HUES64 (cell line): Measurements from ENCODE around the gene DPP6.
"Not testable (repeated sequence)": the region's sequence is repeated elsewhere in the genome, so short reads cannot be mapped to it uniquely, and the experiment has no call there.

Experiments
- H3K27ac ChIP-seq: 2 replicates; pipeline ENCODE4 v1.7.0; 2013; ENCODE audit warnings: low read depth, low read length, inconsistent platforms
- H3K27me3 ChIP-seq: 2 replicates; pipeline ENCODE4 v1.6.1; 2013; ENCODE audit warnings: mild to moderate bottlenecking, low read length; ENCODE audit not compliant: insufficient read depth
- H3K36me3 ChIP-seq: 2 replicates; pipeline ENCODE4 v1.6.1; 2013; ENCODE audit warnings: mild to moderate bottlenecking, low read length; ENCODE audit not compliant: insufficient read depth
- H3K4me1 ChIP-seq: 2 replicates; pipeline ENCODE4 v1.6.1; 2013; ENCODE audit warnings: mild to moderate bottlenecking, low read length, moderate library complexity; ENCODE audit not compliant: insufficient read depth
- H3K4me3 ChIP-seq: 2 replicates; pipeline ENCODE4 v1.5.1; 2013; ENCODE audit warnings: mild to moderate bottlenecking, low read length, moderate library complexity
- H3K9ac ChIP-seq: 2 replicates; pipeline ENCODE4 v1.6.1; 2013; ENCODE audit warnings: mild to moderate bottlenecking, low read depth, low read length
- H3K9me3 ChIP-seq: 2 replicates; pipeline ENCODE4 v1.6.1; 2013; ENCODE audit warnings: low read depth, low read length; ENCODE audit not compliant: insufficient read depth
- WGBS: fragments of 150-250, 120-280 bp; methylation state at CpG from one replicate; pipeline ENCODE4 v1.1.7; 2013; ENCODE audit warnings: missing lambda C conversion rate; 5-methylcytosine and 5-hydroxymethylcytosine counted together

DPP6 gene

DNA sequence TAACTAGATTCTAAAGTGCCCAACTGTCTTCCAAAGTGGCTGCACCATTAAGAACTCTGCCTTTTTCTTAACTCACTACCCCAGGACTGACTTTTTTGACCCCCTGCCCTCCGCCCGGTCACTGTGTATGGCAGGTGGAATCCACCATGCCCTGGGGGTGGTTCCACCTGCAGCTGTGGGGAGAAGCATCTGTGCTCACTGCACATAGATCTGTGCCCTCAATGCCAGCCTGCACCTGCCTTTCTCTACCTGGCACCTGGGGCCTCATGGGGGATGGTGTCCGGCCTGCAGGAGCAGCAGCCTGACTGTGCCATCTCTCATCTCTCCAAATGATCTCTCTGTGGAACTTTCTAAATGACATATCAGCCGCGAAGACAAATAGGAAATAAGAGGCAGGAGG, 597.2 kb downstream of the DPP6 start:
- Histone ChIP-seq H3K9me3 (no peaks in the 10 kb centered on the region), H3K4me3 (no peak overlapping the region), H3K4me1 (no peaks in the 10 kb centered on the region), H3K36me3 (no peaks in the 10 kb centered on the region), H3K27ac (no peak overlapping the region), H3K9ac (no peak overlapping the region), H3K27me3 (no peaks in the 10 kb centered on the region)
- WGBS = 77% methylated on average over 5 of the region's 5 CpGs

GRCh38 chr7:154650275-154650674, 598.1 kb downstream of the DPP6 start:
- Histone ChIP-seq H3K27me3 (no peaks in the 10 kb centered on the region), H3K4me1 (no peaks in the 10 kb centered on the region), H3K9ac (no peak overlapping the region), H3K27ac (no peak overlapping the region), H3K36me3 (no peaks in the 10 kb centered on the region), H3K4me3 (no peak overlapping the region), H3K9me3 (no peaks in the 10 kb centered on the region)
- 91% methylated on average over 4 of the region's 4 CpGs for WGBS

DNA sequence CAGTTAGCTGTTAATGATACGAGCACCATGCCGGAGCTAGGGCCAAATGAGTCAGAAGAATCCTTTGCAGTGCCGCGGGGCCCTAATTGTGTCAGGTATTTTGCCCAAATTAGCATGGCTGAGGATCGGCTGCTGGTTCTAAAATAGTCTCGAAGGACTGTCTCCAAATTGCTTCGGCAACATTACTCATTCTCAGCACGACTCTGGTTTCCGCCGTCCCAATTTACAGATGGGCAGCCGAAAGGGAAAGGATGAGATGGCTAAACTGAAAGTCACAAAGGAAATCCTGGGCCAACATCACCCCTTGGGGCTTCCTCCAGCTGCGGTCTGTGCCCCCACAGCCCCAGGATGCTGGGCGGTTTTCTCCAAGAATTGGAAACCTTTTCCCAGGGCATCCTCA, 599.3 kb downstream of the DPP6 start:
- Histone ChIP-seq H3K27ac (no peak overlapping the region), H3K4me1 (no peaks in the 10 kb centered on the region), H3K9ac (no peak overlapping the region), H3K27me3 (no peaks in the 10 kb centered on the region), H3K9me3 (no peaks in the 10 kb centered on the region), H3K36me3 (no peaks in the 10 kb centered on the region), H3K4me3 (no peak overlapping the region)
- 90% methylated on average over 13 of the region's 13 CpGs for WGBS

- Histone ChIP-seq H3K4me1 (no peaks in the 10 kb centered on the region), H3K27me3 (no peaks in the 10 kb centered on the region), H3K36me3 (no peaks in the 10 kb centered on the region), H3K27ac (no peak overlapping the region), H3K9me3 (no peaks in the 10 kb centered on the region), H3K4me3 (no peak overlapping the region), H3K9ac (no peak overlapping the region)
- 93% methylated on average over 9 of the region's 9 CpGs for WGBS
Measured at GRCh38 chr7:154652564-154652963, 600.4 kb downstream of the DPP6 start.

GRCh38 chr7:154653281-154653680, 601.1 kb downstream of the DPP6 start:
- Histone ChIP-seq H3K4me1 (no peaks in the 10 kb centered on the region), H3K36me3 (no peaks in the 10 kb centered on the region), H3K9ac (no peak overlapping the region), H3K4me3 (no peak overlapping the region), H3K27me3 (no peaks in the 10 kb centered on the region), H3K9me3 (no peaks in the 10 kb centered on the region), H3K27ac (no peak overlapping the region)
- WGBS = 94% methylated on average over 1 of the region's 1 CpG

GRCh38 chr7:154656618-154657017, 604.4 kb downstream of the DPP6 start:
- WGBS = 94% methylated on average over 10 of the region's 10 CpGs
- Histone ChIP-seq H3K9me3 (peaks cover 3% of the 10 kb centered on the region; the same call in 1 of the 2 replicates), H3K27me3 (no peaks in the 10 kb centered on the region), H3K9ac (no peak overlapping the region), H3K4me1 (no peaks in the 10 kb centered on the region), H3K4me3 (no peak overlapping the region), H3K36me3 (no peaks in the 10 kb centered on the region), H3K27ac (no peak overlapping the region)

GRCh38 chr7:154666768-154667167, 614.6 kb downstream of the DPP6 start:
- H3K4me1 ChIP-seq = no peaks in the 10 kb centered on the region
- H3K9me3 ChIP-seq = peaks cover 29% of the 10 kb centered on the region
- H3K9ac ChIP-seq = no peak overlapping the region
- H3K4me3 ChIP-seq = no peak overlapping the region
- no peaks in the 10 kb centered on the region for H3K36me3 ChIP-seq
- 75% methylated on average over 1 of the region's 1 CpG for WGBS
- H3K27ac ChIP-seq = no peak overlapping the region
- no peaks in the 10 kb centered on the region for H3K27me3 ChIP-seq

DNA sequence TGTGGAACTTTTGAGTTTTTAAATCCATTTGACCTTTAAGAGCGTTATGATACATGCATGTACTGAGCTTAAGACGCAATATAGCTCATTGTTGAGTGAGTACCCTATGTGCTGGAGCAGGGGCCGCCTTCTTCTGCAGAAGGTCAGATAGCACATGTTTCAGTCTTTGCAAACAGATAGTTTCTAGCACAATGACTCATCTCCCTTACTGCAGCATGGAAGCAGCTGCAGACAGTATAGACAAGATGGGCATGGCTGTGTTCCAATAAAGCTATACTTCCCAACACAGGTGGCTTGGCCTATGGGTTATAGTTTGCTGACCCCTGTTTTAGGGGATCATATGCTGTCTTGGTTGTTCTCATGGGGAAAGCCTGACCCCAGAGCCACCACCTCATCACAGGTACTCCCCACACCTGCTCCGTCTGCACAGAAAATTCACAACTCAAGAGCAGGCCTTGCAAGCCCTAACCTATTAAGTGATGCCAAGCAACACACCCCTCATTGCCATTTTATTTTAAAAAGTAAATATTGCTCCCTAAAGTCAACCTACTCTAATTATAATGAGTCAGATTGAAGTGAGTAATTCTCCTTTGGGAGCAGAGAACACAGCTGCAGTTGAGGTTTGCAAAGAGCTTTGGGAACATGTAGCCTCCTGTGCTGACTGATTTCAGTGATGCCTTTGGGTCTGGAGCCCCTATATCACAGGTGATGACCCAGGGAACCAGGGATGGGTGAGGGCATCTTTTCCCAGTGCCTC, 620.6 kb downstream of the DPP6 start:
- no peak overlapping the region for H3K27ac ChIP-seq
- WGBS = 96% methylated on average over 4 of the region's 4 CpGs
- H3K4me3 ChIP-seq = no peak overlapping the region
- H3K9me3 ChIP-seq = no peaks in the 10 kb centered on the region
- no peaks in the 10 kb centered on the region for H3K36me3 ChIP-seq
- no peaks in the 10 kb centered on the region for H3K27me3 ChIP-seq
- H3K9ac ChIP-seq = no peak overlapping the region
- H3K4me1 ChIP-seq = no peaks in the 10 kb centered on the region

- Histone ChIP-seq H3K9ac (no peak overlapping the region), H3K27ac (no peak overlapping the region), H3K27me3 (no peaks in the 10 kb centered on the region), H3K4me1 (no peaks in the 10 kb centered on the region), H3K9me3 (no peaks in the 10 kb centered on the region), H3K36me3 (no peaks in the 10 kb centered on the region), H3K4me3 (no peak overlapping the region)
- WGBS = 86% methylated on average over 6 of the region's 6 CpGs
Measured at GRCh38 chr7:154674191-154674590, 622.0 kb downstream of the DPP6 start.

DNA sequence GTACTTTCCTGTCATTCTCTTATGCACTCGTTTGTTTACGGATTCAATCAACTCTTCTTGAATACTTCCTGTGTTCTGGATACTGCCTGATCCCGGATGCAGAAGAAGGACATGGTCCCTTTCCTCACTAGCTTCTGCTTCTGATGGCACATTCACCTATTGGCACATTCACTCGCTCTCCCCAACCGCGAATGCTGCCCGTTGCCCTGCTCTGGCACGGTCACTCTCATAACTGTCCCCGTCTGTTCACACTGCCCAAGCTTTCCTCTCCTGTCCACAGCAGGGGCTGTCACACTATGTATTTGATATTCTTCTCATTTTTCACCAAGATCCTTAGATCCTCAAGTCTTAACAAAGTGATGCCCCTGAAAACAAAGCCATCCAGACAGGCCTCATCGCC, 623.4 kb downstream of the DPP6 start:
- Histone ChIP-seq H3K36me3 (no peaks in the 10 kb centered on the region), H3K9ac (no peak overlapping the region), H3K9me3 (no peaks in the 10 kb centered on the region), H3K4me3 (no peak overlapping the region), H3K27ac (no peak overlapping the region), H3K27me3 (no peaks in the 10 kb centered on the region), H3K4me1 (no peaks in the 10 kb centered on the region)
- 92% methylated on average over 10 of the region's 10 CpGs for WGBS

GRCh38 chr7:154676033-154676421, 623.8 kb downstream of the DPP6 start:
- 90% methylated on average over 11 of the region's 11 CpGs for WGBS

More at GRCh38 chr7:154676033-154676421, 623.8 kb downstream of the DPP6 start:
- H3K4me3 ChIP-seq, H3K9me3 ChIP-seq, H3K27me3 ChIP-seq, H3K36me3 ChIP-seq, H3K27ac ChIP-seq, H3K9ac ChIP-seq, H3K4me1 ChIP-seq: not testable (repeated sequence)
